Kidney capillary endothelial cell (primary cell): ENCODE measurements around the gene SLC39A12.

ENCODE experiments used
- DNase-seq: peaks from one replicate; pipeline ENCODE4 v3.0.0-alpha.2; 2018; ENCODE audit warnings: low spot score

The SLC39A12 gene

DNA sequence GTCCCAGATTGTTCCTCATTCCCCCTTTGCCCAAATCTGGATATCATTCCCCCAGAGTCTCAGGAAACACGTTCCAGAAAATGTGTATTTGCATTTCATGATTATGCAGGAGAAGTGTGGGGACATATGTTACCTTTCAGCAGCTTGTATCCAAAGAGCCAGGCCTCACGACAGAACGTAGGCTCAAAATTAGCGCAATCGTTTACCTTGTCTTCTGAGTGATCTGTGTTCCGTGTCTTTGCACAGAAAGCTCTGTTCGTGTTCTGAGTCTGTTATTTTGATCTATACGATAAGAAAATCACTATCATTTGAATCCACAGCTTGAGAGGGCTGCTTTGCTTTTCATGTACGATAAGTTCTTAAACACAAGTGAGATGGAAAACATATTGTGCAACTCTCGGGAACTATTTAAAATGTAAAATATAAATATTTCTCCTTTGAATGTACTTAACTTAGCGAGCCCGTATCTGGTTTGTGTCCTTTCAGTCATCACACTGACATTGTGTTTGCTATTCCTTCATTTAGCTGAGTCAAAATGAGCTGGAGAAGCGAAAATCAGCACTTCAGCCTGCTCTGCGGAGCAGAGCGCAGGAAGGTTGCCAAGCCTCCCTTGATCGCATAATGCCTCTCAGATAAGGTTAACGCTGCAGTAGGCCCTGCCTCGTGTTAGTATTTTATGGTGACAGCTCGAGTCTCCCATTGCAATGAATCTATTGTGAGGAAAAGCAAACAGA lies 108.3 kb downstream of the SLC39A12 start:
- no peak for DNase-seq

DNA sequence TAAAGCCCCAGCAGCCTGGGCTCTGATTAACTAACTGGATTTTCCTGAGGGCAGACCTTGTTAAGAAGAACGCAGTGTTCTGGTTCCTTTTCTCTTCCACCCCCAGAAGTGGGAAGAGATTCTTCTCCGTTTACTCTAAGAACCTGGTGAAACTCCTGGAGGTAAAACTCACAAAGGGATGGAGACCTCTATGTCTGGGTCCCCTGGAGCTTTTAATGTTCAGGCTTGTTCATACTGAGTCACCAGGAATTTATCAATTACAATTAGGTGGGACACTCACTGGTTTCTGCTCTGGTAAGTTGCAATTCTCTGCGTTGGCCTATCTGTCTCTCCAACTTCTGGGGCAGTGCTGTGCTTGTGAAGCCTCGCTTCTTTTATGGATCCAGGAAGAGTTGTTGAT lies 115.2 kb downstream of the SLC39A12 start:
- no peak for DNase-seq

DNA sequence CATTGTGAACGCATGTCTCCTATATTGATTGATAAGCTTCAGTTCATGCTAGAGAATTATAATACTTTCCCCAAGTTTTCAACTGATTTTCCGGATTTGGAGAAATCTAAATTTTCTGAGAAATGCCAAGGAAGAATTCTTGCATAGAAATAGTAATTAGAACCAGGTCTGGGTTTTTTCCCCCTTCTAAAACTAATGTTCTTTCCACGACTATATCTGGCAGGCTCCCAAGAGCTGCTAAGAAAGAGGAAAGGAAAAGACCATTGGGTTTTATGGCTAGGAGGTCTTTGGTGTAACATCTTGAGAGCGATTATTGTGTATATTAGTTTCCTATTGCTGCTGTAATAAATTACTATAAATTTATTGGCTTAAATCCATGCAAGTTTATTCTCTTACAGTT lies 116.7 kb downstream of the SLC39A12 start:
- no peak for DNase-seq

DNA sequence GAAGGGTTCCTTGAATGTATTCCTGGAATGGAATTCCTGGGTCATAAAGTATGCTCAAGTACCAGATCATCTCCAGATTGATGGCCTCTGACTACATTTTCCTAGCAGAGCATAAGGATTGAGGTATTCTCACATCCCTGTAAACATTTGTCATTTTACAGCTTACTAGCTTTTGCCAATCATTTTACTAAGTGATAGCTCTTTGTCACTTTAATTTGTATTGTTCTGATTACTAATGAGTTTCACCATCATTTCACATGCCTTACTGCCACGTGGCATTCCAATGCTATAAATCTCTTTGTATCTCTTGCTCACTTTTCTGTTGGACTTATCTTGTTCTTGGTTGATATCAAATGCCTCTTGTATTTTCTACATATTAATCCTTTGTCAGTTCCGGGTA lies 119.9 kb downstream of the SLC39A12 start:
- DNase-seq, result no peak

DNA sequence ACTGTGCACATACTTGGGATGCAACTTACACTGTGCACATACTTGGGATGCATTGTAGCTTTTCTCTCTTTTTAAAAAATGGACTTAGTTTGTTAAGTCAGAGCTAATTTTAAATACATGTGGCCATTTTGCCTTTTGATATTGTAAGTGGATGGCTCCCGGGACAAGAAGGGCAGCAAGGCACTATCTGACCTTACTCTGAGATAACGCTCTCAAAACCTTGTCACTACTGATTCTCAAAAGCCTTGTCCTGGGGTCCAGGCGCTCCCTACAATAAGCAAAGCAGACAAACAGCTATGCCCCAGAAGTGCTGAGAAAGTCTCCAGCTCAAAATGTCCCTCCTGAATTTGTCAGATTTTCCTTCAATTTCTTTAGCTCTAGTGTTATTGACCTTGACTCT lies 121.6 kb downstream of the SLC39A12 start:
- DNase-seq, result no peak

DNA sequence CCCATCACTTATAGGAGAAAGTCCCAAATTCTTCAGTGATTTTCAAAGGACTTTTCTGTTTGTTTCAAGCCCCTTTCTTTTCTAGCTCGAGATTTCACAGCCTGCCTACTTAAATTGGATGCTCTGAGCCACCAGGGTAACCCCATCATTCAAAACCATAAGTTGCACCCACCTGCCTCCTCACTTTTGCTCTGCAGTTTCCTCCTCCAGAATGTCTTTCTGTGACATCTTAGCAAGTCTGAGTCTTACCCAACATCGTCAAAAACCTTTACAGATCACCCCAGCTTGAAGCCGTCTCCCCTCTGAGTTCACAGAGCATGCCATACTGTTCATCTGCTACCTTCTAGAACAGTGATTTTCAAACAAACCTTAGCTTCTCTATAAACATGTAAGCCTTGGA lies 124.2 kb downstream of the SLC39A12 start:
- DNase-seq, result no peak

DNA sequence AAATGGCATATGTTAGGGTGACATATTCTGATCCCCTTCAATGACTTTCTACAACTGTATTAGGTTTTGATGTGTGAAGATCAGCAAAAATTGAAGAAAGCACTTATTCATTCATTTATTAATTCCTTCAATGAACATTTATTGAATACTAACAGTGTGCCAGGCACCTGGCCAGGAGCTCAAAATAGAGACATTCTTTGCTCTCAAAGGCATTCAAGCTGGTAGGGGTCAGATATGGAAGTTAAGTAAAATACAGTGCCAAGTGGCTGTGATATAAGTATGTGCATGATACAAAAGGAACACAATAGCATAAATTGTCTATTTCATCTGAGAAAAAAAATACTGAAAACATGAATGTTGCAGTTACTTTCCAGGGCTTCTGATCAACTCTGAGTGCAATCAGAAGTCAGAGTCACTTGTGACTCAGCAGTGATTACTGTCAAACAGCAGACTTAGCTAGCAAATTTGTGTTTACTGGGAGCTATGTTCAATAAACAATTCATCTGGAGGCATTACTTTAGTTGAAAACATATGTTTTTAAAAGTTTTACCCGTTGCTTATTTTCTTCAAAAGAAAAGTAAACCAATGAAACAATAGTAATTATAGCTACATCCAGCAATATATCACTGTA lies 128.1 kb downstream of the SLC39A12 start:
- no peak for DNase-seq

DNA sequence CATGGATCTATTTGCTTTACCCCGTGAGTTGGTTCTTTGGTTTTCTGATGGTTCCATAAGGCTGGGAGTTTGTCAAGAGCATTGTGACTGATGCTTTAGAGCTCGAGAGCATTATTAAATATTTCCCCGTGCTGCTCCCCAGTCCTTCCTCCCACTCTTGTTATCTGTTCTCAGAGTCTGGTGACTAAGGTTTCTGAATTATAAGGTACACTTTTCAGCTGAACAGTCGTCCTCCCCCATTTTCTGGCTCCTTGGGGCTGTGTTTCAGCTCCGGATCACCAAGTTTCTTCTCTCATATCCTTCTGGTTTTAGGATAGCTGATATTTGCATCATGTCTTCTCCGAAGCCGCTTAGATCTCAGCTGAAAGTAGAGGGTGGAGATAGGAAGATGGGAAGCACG lies 130.7 kb downstream of the SLC39A12 start:
- DNase-seq, result no peak

GRCh38 chr10:18085855-18086254 lies 134.1 kb downstream of the SLC39A12 start:
- DNase-seq, result no peak

- no peak for DNase-seq
Observed at GRCh38 chr10:18086746-18087145, 135.0 kb downstream of the SLC39A12 start.

DNA sequence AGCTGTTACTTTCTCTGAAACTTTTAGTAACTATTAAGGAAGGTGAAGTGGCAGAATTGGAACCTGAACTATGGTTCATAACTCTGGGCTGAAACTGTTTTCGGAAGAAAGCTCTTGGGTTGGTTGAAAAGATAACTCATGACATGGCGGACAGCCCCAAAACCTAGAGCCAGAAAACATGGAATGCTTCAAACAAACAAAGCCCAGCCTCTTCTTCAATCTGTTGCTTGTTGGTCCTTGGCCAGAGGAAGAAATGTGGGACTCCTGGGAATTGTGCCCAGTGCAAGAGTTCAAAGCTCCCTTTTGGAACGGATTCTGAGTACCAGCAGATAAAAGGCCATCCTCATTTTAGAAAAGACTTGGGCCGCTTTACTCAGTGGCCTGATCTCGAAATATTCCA lies 135.6 kb downstream of the SLC39A12 start:
- no peak for DNase-seq
